HG03439 (cell line): ENCODE results near the gene IRAK1.
"Not testable (repeated sequence)": the region's sequence is repeated elsewhere in the genome, so short reads cannot be mapped to it uniquely, and the experiment has no call there.

Experiments
- ATAC-seq: cut with Tn5 transposase; IDR thresholded peaks from one replicate; pipeline ENCODE4 v1.9.1; 2021; ENCODE audit warnings: mild to moderate bottlenecking, moderate library complexity; ENCODE audit not compliant: unreplicated experiment

IRAK1 gene

GRCh38 chrX:153999359-154000037 is 20.2 kb downstream of the IRAK1 start:
- ATAC-seq: no peak

GRCh38 chrX:153995504-153995903 is 24.2 kb downstream of the IRAK1 start:
- ATAC-seq: no peak

- ATAC-seq: not testable (repeated sequence)
These were observed 25.3 kb downstream of the IRAK1 start for GRCh38 chrX:153994398-153994797.

GRCh38 chrX:153993978-153994377 is 25.7 kb downstream of the IRAK1 start:
- ATAC-seq: no peak

GRCh38 chrX:153993079-153993478 is 26.6 kb downstream of the IRAK1 start:
- no peak for ATAC-seq

- no peak for ATAC-seq
These were observed 27.5 kb downstream of the IRAK1 start for GRCh38 chrX:153992180-153992579.

GRCh38 chrX:153991013-153991580 is 28.6 kb downstream of the IRAK1 start:
- ATAC-seq: no peak

- ATAC-seq: no peak
These were observed 29.6 kb downstream of the IRAK1 start for GRCh38 chrX:153989973-153990655.

GRCh38 chrX:153988493-153988892 is 31.2 kb downstream of the IRAK1 start:
- no peak for ATAC-seq

GRCh38 chrX:153984351-153985178 is 35.1 kb downstream of the IRAK1 start:
- ATAC-seq: no peak

- no peak for ATAC-seq
These were observed 36.3 kb downstream of the IRAK1 start for GRCh38 chrX:153983321-153983801.

- no peak for ATAC-seq
These were observed 37.8 kb downstream of the IRAK1 start for GRCh38 chrX:153981771-153982533.

GRCh38 chrX:153981231-153981630 is 38.5 kb downstream of the IRAK1 start:
- no peak for ATAC-seq

GRCh38 chrX:153980394-153980793 is 39.3 kb downstream of the IRAK1 start:
- ATAC-seq: not testable (repeated sequence)

- ATAC-seq: no peak
These were observed 44.9 kb downstream of the IRAK1 start for GRCh38 chrX:153974726-153975286.

GRCh38 chrX:153974003-153974725 is 45.5 kb downstream of the IRAK1 start:
- ATAC-seq: no peak

- no peak for ATAC-seq
These were observed 46.3 kb downstream of the IRAK1 start for GRCh38 chrX:153973127-153974002.

GRCh38 chrX:153972368-153973126 is 47.2 kb downstream of the IRAK1 start, which contains the start of gene TMEM187:
Gene TMEM187, plus strand, starts transcription at chrX:153972754. Its CDS starts 9,309 bp downstream, at chrX:153982063.
- peak; percentile 42 for ATAC-seq
